Natural killer cell (primary cell): Measurements from ENCODE around the gene ARID5B. TPM values are rescaled to one million over a fixed set of nuclear protein-coding genes. Genes with fewer than 3 reads are reported as not detected.

Experiments used
- ATAC-seq, 3 donors: fragments of 150-1000 bp in 2 of 3; fragments of 200-7000 bp in 1 of 3; cut with Tn5 transposase; 1 replicate in 1 of 3; 2 replicates in 2 of 3; pipeline ENCODE4 v1.10.0; 2021; ENCODE audit warnings: mild to moderate bottlenecking in 2 of 3, moderate library complexity in 2 of 3
- DNase-seq, 2 donors: peaks; one replicate each; pipeline versions ENCODE4 v3.0.0 to v3.0.0-alpha.2; 2013 to 2021; ENCODE audit warnings: mixed read lengths in 1 of 2
- H3K27ac ChIP-seq: one replicate; pipeline ENCODE4 v1.5.1; 2013; ENCODE audit warnings: mild to moderate bottlenecking, low read length
- H3K27me3 ChIP-seq: one replicate; pipeline ENCODE4 v1.6.1; 2013; ENCODE audit warnings: low read length; ENCODE audit not compliant: control insufficient read depth, insufficient read depth
- H3K36me3 ChIP-seq: one replicate; pipeline ENCODE4 v1.6.1; 2013; ENCODE audit warnings: low read length; ENCODE audit not compliant: control insufficient read depth, insufficient read depth
- H3K4me1 ChIP-seq: one replicate; pipeline ENCODE4 v1.6.1; 2013; ENCODE audit warnings: low read length; ENCODE audit not compliant: control insufficient read depth, insufficient read depth
- H3K4me3 ChIP-seq: one replicate; pipeline ENCODE4 v1.5.1; 2013; ENCODE audit warnings: low read length
- H3K9me3 ChIP-seq: one replicate; pipeline ENCODE4 v1.6.1; 2013; ENCODE audit warnings: low read length; ENCODE audit not compliant: control insufficient read depth, insufficient read depth
- H3K27ac Mint-ChIP-seq, 2 donors: one replicate each; pipeline ENCODE4 v1.8.0; 2022; ENCODE audit warnings: mild to moderate bottlenecking in 2 of 2, mixed read lengths in 2 of 2, moderate library complexity in 1 of 2
- H3K27me3 Mint-ChIP-seq, 2 donors: one replicate each; pipeline ENCODE4 v1.8.0; 2022; ENCODE audit warnings: low read depth in 2 of 2, mixed read lengths in 2 of 2
- H3K36me3 Mint-ChIP-seq: one replicate; pipeline ENCODE4 v1.8.0; 2022; ENCODE audit warnings: mixed read lengths
- H3K4me1 Mint-ChIP-seq, 2 donors: one replicate each; pipeline ENCODE4 v1.8.0; 2022; ENCODE audit warnings: mixed read lengths in 2 of 2
- H3K4me3 Mint-ChIP-seq: one replicate; pipeline ENCODE4 v1.8.0; 2022; ENCODE audit warnings: mild to moderate bottlenecking, moderate library complexity, mixed read lengths
- H3K9me3 Mint-ChIP-seq, 2 donors: one replicate each; pipeline ENCODE4 v1.8.0; 2022; ENCODE audit warnings: mixed read lengths in 2 of 2
- WGBS: methylation state at CpG from one replicate; pipeline ENCODE4 v1.1.7; 2013; ENCODE audit warnings: missing lambda C conversion rate; ENCODE audit not compliant: insufficient coverage; 5-methylcytosine and 5-hydroxymethylcytosine counted together
- intact Hi-C: fragments of 100-400 bp; cut with micrococcal nuclease; formaldehyde crosslinking; loops from one replicate; pipeline ENCODE4 v1.14.2; 2022
- total RNA-seq, 4 donors: library from RNA; stranded (reverse); fragments of 120-200 nt in 1 of 4; gene quantifications; one replicate each; pipeline versions ENCODE4 v1.2.3 to v1.2.4, GENCODE V29; 2013 to 2022
- TF ChIP-seq, protein P1 (sequence below): fragments of 200-600 bp; IDR thresholded peaks from one replicate; pipeline ENCODE4 v1.8.0; 2022; ENCODE audit warnings: antibody characterized with exemption

Gene ARID5B
- total RNA-seq, 3 donors from 2014 or later (not counting 1 experiment from before 2014, with no cell fraction given), result 22.3 to 44.3 (median 31.3) TPM

- Mint-ChIP-seq H3K4me1 (peaks cover 82 to 84% of the 10 kb centered on the region in 2 donors), H3K9me3 (no peaks in the 10 kb centered on the region), H3K27ac (peak overlapping the region; percentile 84 to 89), H3K27me3 (no peaks in the 10 kb centered on the region), H3K4me3 (peak overlapping the region; percentile 38), H3K36me3 (no peaks in the 10 kb centered on the region)
- intact Hi-C loops, result loop anchor here (5.0 kb wide), 4 partner anchors 136 to 1221 kb away; no protein-coding TSS in a partner anchor
- no peaks in the 10 kb centered on the region for H3K27me3 ChIP-seq
- H3K4me1 ChIP-seq, result peaks cover 43% of the 10 kb centered on the region
- peak overlapping the region; percentile 70 for H3K27ac ChIP-seq
- H3K36me3 ChIP-seq, result no peaks in the 10 kb centered on the region
- ATAC-seq, result peak in 1 of 3 donors; percentile 25
- DNase-seq, result no peak
- no peak overlapping the region for H3K4me3 ChIP-seq
- H3K9me3 ChIP-seq, result no peaks in the 10 kb centered on the region
- WGBS, result 55% methylated on average over 10 of the region's 12 CpGs
- TF ChIP-seq, protein P1, sequence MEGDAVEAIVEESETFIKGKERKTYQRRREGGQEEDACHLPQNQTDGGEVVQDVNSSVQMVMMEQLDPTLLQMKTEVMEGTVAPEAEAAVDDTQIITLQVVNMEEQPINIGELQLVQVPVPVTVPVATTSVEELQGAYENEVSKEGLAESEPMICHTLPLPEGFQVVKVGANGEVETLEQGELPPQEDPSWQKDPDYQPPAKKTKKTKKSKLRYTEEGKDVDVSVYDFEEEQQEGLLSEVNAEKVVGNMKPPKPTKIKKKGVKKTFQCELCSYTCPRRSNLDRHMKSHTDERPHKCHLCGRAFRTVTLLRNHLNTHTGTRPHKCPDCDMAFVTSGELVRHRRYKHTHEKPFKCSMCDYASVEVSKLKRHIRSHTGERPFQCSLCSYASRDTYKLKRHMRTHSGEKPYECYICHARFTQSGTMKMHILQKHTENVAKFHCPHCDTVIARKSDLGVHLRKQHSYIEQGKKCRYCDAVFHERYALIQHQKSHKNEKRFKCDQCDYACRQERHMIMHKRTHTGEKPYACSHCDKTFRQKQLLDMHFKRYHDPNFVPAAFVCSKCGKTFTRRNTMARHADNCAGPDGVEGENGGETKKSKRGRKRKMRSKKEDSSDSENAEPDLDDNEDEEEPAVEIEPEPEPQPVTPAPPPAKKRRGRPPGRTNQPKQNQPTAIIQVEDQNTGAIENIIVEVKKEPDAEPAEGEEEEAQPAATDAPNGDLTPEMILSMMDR, result no peak
Observed at GRCh38 chr10:62045765-62046521, 144.4 kb downstream of the ARID5B start.

GRCh38 chr10:62046522-62047227, 145.2 kb downstream of the ARID5B start:
- Histone ChIP-seq H3K4me3 (no peak overlapping the region), H3K9me3 (no peaks in the 10 kb centered on the region), H3K4me1 (peaks cover 45% of the 10 kb centered on the region), H3K36me3 (peaks cover 2% of the 10 kb centered on the region), H3K27me3 (no peaks in the 10 kb centered on the region), H3K27ac (peak overlapping the region; percentile 70)
- Mint-ChIP-seq H3K27ac (peak overlapping the region; percentile 84 to 89), H3K4me1 (peaks cover 86% of the 10 kb centered on the region in 2 donors), H3K9me3 (no peaks in the 10 kb centered on the region), H3K36me3 (no peaks in the 10 kb centered on the region), H3K4me3 (peak overlapping the region; percentile 38), H3K27me3 (no peaks in the 10 kb centered on the region)
- intact Hi-C loops, result loop anchor here (5.0 kb wide), 4 partner anchors 136 to 1221 kb away; no protein-coding TSS in a partner anchor
- WGBS, result 30% methylated on average over 4 of the region's 4 CpGs
- TF ChIP-seq, protein P1, result no peak
- DNase-seq, result peak in 1 of 2 donors; percentile 44
- ATAC-seq, result peak; percentile 25 to 68 (median 28)

DNA sequence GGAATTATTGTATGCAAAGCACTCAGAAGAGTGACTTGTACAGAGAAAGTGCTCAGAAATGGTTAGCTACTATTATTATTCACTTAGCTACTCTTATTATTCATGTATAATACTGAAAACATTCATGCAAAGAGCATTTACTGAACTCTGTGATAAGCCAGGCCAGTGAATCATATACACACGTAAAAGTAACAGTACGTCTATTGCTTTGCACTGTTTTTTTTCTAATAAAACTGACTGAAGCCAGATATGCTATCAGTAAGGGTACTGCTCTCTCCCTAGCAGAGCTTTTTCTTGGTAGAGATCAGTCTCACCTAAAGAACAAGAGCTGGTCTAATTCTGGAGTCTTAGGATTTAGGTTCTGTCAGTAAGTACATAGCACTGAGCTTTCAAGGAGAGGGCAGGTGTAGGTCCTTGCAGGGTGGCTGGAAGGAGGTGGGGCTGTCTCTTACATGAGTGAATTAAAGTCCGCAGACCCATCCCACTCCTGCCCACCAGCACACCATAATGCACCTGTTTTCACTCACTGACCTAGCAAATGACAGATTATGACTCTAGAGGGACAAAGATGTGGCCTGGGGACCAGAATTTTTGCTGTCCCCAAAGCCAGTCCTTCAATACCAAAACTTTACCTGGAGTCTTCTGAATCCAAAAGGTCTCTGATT, 145.9 kb downstream of the ARID5B start:
- WGBS, result 76% methylated on average over 3 of the region's 3 CpGs
- H3K4me3 ChIP-seq, result no peak overlapping the region
- Mint-ChIP-seq H3K27me3 (no peaks in the 10 kb centered on the region), H3K9me3 (no peaks in the 10 kb centered on the region), H3K4me1 (peaks cover 81 to 87% of the 10 kb centered on the region in 2 donors), H3K27ac (peak overlapping the region; percentile 84 to 89), H3K36me3 (peaks cover under 1% of the 10 kb centered on the region), H3K4me3 (peak overlapping the region; percentile 79)
- intact Hi-C loops, result loop anchor here (5.0 kb wide), 4 partner anchors 135 to 1220 kb away; no protein-coding TSS in a partner anchor
- ATAC-seq (no peak), DNase-seq (peak in 1 of 2 donors; percentile 24)
- no peaks in the 10 kb centered on the region for H3K9me3 ChIP-seq
- H3K4me1 ChIP-seq, result peaks cover 42% of the 10 kb centered on the region
- TF ChIP-seq, protein P1, result no peak
- H3K27ac ChIP-seq, result peak overlapping the region; percentile 70
- no peaks in the 10 kb centered on the region for H3K27me3 ChIP-seq
- peaks cover 9% of the 10 kb centered on the region for H3K36me3 ChIP-seq
